ENCODE measurements around the gene SS18L1. TPM values are rescaled to one million over a fixed set of nuclear protein-coding genes. Genes with fewer than 3 reads are reported as not detected.

The SS18L1 gene
- polyA plus RNA-seq, 1 donor, result 17.8 TPM

DNA sequence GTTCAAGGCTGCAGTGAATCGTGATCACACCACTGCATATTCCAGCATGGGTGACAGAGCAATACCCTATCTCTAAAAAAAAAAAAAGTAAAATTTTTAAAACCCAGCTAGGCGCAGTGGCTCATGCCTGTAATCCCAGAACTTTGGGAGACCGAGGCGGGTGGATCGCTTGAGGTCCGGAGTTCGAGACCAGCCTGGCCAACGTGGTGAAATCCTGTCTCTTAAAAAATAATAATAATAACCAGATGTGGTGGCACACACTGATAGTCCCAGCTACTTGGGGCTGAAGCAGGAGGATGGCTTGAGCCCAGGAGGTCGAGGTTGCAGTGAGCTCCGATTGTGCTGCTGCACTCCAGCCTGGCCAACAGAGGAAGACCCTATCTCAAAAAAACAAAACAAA is 52.7 kb downstream of the SS18L1 start:
- no peak for DNase-seq

DNA sequence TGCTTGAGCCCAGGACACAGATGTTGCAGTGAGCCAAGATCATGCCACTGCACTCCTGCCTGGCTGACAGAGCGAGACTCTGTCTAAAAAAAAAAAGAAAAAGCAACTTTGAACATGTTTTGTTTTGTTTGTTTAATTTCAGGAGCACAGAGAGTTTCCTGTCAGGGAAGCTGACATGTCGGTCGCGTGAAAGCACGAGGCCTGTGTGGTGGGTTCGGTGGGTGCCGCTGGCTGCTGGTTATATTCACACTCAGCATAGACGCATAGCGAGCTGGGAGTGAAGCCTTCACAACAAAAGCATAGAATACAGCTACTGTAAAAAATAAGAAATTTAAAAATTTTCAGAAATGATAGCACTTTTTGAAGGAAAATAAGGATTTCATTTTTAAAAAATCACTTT is 53.7 kb downstream of the SS18L1 start:
- no peak for DNase-seq

DNA sequence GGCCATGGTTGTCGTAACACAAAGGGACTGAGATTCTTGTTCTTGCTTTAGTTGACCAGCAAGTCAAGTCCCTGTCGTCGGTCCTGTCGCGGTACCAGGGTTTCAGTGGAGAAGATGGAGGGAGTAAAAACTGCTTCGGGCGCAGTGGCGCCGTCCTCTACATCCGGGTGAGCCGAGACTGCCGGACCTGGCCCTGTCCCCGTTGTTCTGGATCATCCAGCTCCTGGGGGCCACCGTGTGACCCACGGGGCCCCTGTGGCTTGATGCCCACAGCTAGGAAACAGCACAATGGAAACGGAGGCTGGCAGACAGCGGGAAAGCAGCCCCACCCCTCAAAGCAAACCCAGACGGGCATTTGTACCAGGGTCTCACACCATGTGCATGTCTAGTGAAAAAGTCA is 54.2 kb downstream of the SS18L1 start:
- DNase-seq, result no peak

DNA sequence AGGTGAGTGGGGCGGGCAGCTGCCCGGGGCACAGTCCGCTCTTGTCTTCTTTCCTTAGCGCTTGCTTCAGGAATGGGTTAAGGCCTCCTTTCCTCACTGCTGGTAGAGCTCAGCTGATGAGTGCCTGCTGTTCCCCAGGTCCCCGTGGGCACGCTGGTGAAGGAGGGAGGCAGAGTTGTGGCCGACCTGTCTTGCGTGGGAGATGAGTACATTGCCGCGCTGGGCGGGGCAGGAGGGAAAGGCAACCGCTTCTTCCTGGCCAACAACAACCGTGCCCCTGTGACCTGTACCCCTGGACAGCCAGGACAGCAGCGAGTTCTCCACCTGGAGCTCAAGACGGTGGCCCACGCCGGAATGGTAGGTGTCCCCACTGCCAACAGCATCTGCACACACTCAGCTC is 54.9 kb downstream of the SS18L1 start:
- no peak for DNase-seq

- no peak for DNase-seq
Observed at GRCh38 chr20:62198931-62199330, 55.4 kb downstream of the SS18L1 start.

GRCh38 chr20:62200491-62201172 is 57.1 kb downstream of the SS18L1 start:
- DNase-seq, result no peak

GRCh38 chr20:62201173-62202082 is 57.9 kb downstream of the SS18L1 start:
- DNase-seq, result no peak

DNA sequence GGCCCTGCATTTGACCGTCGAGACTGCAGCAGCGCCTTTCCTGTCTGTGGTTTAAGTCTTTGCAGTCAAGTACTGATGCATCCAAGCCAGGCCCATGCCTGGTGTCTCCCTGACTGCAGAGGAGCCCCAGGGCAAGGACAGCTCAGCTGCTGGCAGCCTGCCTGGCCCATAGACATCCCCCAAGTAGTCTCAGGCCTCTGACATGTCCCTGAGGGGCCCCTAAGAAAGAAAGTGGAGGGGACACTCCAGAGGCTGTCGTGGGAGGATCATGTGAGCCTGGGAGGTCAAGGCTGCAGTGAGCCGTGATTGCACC is 58.5 kb downstream of the SS18L1 start:
- no peak for DNase-seq

DNA sequence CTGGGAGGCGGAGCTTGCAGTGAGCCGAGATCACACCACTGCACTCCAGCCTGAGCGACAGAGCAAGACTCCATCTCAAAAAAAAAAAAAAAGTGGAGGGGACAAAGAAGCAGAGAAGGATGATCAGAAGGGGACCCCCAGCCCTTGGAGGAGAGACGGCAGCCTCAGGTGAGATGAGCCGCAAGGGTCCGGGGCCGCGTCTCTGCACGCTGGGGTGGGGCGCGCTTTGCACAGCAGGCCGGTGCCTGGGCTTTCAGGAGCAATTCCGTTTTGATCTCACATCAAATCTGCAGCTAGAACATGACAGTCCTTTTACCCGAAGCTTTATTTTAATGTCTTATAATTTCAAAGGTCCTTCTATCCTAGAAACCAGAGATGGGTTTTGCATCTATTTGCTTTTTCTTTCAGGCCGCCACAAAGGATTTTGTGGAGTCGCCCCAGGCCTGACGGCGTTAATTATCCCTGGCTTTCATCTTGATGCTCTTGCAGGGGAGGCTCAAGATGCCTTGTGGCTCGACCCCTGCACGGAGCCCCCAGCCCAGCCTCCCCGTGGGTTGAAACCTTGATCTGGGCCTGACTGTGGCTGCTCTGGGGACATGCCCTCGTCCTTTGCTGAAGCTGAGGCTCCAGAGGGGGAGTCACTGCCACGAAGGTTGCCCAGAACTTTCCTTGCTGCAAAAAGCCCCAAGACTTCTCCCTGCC is 59.3 kb downstream of the SS18L1 start:
- DNase-seq, result no peak

- DNase-seq, result no peak
Observed at GRCh38 chr20:62203378-62204030, 59.9 kb downstream of the SS18L1 start.

DNA sequence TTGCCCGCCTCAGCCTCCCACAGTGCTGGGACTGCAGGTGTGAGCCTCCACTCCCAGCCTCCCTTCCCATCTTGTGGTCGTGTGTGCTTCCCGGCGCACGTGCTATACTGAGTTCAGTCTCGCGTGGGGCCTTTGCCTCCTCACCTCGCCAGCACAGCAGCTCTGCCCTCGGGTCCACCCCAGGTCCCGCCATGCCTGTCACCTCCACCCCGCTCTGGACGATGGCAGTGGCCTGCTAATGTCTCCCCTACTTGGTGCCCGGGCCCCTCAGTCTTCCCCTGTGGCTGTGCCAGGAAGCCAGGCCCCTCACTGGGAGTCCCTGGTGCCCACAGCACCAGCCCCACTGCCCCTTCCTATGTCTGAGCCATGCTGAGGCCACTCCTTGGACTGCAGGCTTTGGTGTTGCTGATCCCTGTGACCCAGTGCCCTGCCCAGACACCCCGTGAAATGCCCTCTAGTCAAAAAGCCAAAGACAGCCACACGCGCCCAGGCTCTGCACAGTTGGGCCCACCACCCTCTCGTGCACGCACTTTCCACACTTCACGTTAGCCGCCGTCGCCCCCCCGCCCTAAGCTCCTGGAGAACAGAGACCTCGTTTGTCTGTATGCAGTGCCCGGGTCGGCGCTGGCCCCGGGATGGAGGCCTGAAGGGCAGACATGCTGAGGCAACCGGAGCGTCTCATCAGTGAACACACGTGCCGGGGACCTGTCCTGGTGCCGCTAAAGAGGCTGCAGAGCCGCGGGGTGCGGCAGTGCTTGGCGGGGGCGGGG is 62.2 kb downstream of the SS18L1 start:
- DNase-seq, result no peak

GRCh38 chr20:62206388-62206775 is 62.8 kb downstream of the SS18L1 start:
- DNase-seq, result no peak

GRCh38 chr20:62208061-62208794 is 64.7 kb downstream of the SS18L1 start:
- DNase-seq, result no peak

GRCh38 chr20:62208795-62209755 is 65.5 kb downstream of the SS18L1 start:
- no peak for DNase-seq

GRCh38 chr20:62209850-62210495 is 66.4 kb downstream of the SS18L1 start:
- no peak for DNase-seq

GRCh38 chr20:62210496-62210855 is 66.9 kb downstream of the SS18L1 start:
- no peak for DNase-seq

- DNase-seq, result no peak
Observed at GRCh38 chr20:62211216-62211615, 67.6 kb downstream of the SS18L1 start.

GRCh38 chr20:62211769-62212288 is 68.3 kb downstream of the SS18L1 start:
- no peak for DNase-seq

GRCh38 chr20:62212299-62212698 is 68.7 kb downstream of the SS18L1 start:
- DNase-seq, result no peak

GRCh38 chr20:62214067-62214466 is 70.5 kb downstream of the SS18L1 start:
- DNase-seq, result no peak
